Ectodermal cell (in vitro differentiated cells): ENCODE data around the gene OBP2A.

ENCODE experiments used
- H3K27ac ChIP-seq: 2 replicates; pipeline ENCODE4 v1.7.0; 2013; ENCODE audit warnings: mild to moderate bottlenecking, low read depth, low read length; ENCODE audit not compliant: insufficient read depth, poor library complexity, severe bottlenecking
- H3K27me3 ChIP-seq: 2 replicates; pipeline ENCODE4 v1.7.0; 2013; ENCODE audit warnings: mild to moderate bottlenecking, low read length; ENCODE audit not compliant: insufficient read depth, control insufficient read depth, poor library complexity, severe bottlenecking
- H3K36me3 ChIP-seq: one replicate; pipeline ENCODE4 v1.7.0; 2013; ENCODE audit warnings: low read length; ENCODE audit not compliant: control insufficient read depth, insufficient read depth
- H3K4me1 ChIP-seq: one replicate; pipeline ENCODE4 v1.7.0; 2013; ENCODE audit warnings: low read length; ENCODE audit not compliant: control insufficient read depth, insufficient read depth
- H3K4me3 ChIP-seq: 2 replicates; pipeline ENCODE4 v1.7.0; 2013; ENCODE audit warnings: low read depth, low read length, control low read depth; ENCODE audit not compliant: insufficient read depth
- H3K9me3 ChIP-seq: 2 replicates; pipeline ENCODE4 v1.7.0; 2013; ENCODE audit warnings: mild to moderate bottlenecking, low read length, moderate library complexity; ENCODE audit not compliant: control insufficient read depth
- WGBS, 2 experiments: methylation state at CpG; one replicate each; pipeline ENCODE4 v1.1.7; 2013; ENCODE audit warnings: missing lambda C conversion rate in 2 of 2; 5-methylcytosine and 5-hydroxymethylcytosine counted together

The OBP2A gene

GRCh38 chr9:135554718-135555117 lies 8.8 kb downstream of the OBP2A start:
- H3K27ac ChIP-seq = no peak overlapping the region
- no peaks in the 10 kb centered on the region for H3K36me3 ChIP-seq
- WGBS, 2 experiments = 93 to 94% methylated on average over 4 of the region's 4 CpGs
- H3K4me3 ChIP-seq = no peak overlapping the region
- H3K9me3 ChIP-seq = no peaks in the 10 kb centered on the region
- no peaks in the 10 kb centered on the region for H3K27me3 ChIP-seq
- H3K4me1 ChIP-seq = no peaks in the 10 kb centered on the region

DNA sequence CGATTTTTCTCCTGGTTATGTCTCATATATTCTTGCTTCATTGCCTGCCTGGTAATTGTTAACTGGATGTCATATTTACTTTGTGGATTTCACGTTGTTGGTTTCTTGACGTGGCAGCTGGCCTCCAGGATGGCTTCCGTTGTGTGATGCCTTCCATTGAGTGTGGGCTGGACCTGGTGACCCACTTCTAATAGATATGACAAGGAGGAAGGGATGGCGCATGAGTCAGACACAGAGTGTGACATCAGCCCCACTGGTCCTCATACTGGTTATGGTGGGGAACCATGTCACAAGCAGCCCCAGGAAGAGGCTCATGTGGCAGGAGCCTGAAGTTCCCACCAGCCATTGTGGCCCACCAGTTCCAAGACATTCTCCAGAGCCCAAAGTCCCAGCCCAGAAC lies 9.3 kb downstream of the OBP2A start:
- no peaks in the 10 kb centered on the region for H3K9me3 ChIP-seq
- WGBS, 2 experiments = 95% methylated on average over 5 of the region's 5 CpGs
- no peaks in the 10 kb centered on the region for H3K36me3 ChIP-seq
- no peaks in the 10 kb centered on the region for H3K4me1 ChIP-seq
- H3K27me3 ChIP-seq = no peaks in the 10 kb centered on the region
- H3K4me3 ChIP-seq = no peak overlapping the region
- H3K27ac ChIP-seq = no peak overlapping the region

DNA sequence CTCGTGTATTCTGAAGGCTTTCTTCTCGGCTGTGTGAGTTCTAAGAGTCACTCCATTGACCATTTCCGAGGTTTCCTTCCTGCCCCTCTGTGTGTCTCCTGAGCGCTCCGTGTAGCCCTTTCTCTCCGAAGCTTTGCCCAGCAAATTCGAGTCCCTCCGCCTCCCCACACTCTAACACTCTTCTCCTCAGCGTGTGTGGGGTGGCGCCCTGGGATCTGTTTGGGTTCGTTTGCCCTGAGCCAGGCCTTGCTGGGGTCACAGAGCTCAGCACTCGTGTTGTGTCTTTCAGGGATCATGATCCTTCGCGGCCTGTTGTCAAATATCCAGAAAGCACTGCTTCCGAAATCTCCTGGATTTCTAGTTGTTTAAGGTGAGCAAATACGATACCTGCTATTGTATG lies 10.0 kb downstream of the OBP2A start:
- H3K36me3 ChIP-seq = no peaks in the 10 kb centered on the region
- no peaks in the 10 kb centered on the region for H3K27me3 ChIP-seq
- no peaks in the 10 kb centered on the region for H3K9me3 ChIP-seq
- no peak overlapping the region for H3K27ac ChIP-seq
- no peaks in the 10 kb centered on the region for H3K4me1 ChIP-seq
- H3K4me3 ChIP-seq = no peak overlapping the region
- 84 to 85% methylated on average over 16 of the region's 16 CpGs for whole genome bisulfite sequencing, 2 experiments

DNA sequence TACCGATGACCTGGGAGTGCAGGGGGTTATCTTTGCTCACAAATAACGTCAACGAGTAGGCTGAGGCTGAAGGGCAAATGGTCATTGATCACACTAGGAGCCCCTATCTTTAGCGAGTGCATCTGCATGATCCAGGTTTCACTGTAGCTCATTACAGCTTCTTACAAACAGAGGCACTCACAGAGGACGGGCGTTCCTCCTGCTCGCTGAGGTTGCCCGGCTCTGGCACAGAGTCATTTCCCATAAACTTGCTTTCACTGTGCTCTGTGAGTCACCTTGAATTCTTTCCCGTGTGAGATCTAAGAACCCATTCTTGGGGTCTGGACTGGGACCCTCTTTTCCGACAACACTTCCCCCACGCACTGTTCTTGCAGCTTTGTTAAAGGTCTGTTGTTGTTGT lies 13.7 kb downstream of the OBP2A start:
- H3K27me3 ChIP-seq = no peaks in the 10 kb centered on the region
- no peaks in the 10 kb centered on the region for H3K4me1 ChIP-seq
- WGBS, 2 experiments = 89 to 90% methylated on average over 11 of the region's 11 CpGs
- H3K36me3 ChIP-seq = no peaks in the 10 kb centered on the region
- no peaks in the 10 kb centered on the region for H3K9me3 ChIP-seq
- no peak overlapping the region for H3K4me3 ChIP-seq
- no peak overlapping the region for H3K27ac ChIP-seq

DNA sequence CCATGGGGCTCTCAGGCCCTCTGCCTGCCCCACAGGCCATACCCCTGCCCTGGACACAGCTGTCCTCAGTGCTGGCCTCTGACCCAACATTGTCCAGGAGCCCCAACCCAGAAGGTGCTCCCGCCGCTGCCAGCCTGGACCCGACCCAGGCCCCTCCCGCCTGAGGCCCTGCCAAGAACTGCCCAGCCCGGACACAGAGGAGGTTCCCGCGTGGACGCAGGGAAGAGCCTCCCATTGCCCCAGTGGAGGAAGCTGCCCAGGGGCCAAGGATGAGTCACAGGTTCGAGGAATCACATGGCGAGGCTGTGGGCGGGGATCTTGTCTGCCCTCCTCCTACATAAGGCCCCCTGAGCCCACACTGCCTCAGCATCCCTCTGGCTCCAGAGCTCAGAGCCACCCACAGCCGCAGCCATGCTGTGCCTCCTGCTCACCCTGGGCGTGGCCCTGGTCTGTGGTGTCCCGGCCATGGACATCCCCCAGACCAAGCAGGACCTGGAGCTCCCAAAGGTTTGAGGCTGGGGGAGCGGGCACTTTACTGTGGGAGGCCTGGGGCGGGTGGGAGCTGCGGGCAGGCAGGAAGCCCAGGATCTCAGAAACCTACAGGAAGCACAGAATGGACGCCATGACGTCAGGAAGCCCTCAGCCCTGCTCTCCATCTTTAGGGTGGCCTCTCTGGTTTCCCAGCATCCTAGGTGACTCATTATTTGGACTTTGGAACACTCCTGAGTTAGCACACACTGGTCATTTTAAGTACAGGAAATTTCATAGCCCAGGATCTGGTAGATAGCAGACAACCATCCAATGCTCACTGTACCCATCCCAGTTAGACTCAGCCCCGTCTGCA lies 15.7 kb downstream of the OBP2A start, which contains the start of gene PAEP:
TSS of gene PAEP (plus strand) at position 366 of the 844 bp plus-strand sequence.
- Histone ChIP-seq H3K27ac (no peak within 1 kb of the TSS), H3K9me3 (no peaks in the 10 kb centered on the region)
- WGBS, 2 experiments = 92% methylated on average over 20 of the region's 20 CpGs

GRCh38 chr9:135562235-135562745 lies 16.4 kb downstream of the OBP2A start:
- no peaks in the 10 kb centered on the region for H3K36me3 ChIP-seq
- H3K27me3 ChIP-seq = no peaks in the 10 kb centered on the region
- H3K4me3 ChIP-seq = no peak overlapping the region
- no peak overlapping the region for H3K27ac ChIP-seq
- WGBS, 2 experiments = 94 to 95% methylated on average over 17 of the region's 17 CpGs
- H3K9me3 ChIP-seq = no peaks in the 10 kb centered on the region
- no peaks in the 10 kb centered on the region for H3K4me1 ChIP-seq

More for the DNA sequence above, 15.7 kb downstream of the OBP2A start, which contains the start of gene PAEP:
- H3K4me3 ChIP-seq = no peak within 1 kb of the TSS
- H3K4me1 ChIP-seq = no peaks in the 10 kb centered on the region
- H3K36me3 ChIP-seq = no peaks in the 10 kb centered on the region
- H3K27me3 ChIP-seq = no peaks in the 10 kb centered on the region

DNA sequence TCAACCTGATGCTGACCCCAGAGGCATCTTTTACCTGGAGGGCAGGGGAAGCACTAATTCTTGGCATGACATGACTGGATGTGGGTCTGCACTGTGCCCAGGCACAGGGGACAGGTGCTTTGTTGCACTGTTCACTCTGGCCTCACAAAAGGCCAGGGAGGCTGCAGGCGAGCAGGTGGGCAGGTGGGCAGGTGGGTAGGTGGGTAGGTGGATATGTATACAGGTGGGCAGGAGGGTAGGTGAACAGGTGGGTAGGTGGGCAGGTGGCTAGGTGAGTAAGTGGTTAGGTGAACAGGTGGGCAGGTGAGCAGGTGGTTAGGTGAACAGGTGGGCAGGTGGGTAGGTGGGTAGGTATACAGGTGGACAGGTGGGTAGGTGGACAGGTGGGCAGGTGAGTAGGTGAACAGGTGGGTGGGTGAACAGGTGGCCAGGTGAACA lies 17.1 kb downstream of the OBP2A start:
- H3K4me3 ChIP-seq = no peak overlapping the region
- 91 to 100% methylated on average over 1 of the region's 1 CpG for WGBS, 2 experiments
- H3K27me3 ChIP-seq = no peaks in the 10 kb centered on the region
- H3K4me1 ChIP-seq = no peaks in the 10 kb centered on the region
- no peak overlapping the region for H3K27ac ChIP-seq
- H3K36me3 ChIP-seq = no peaks in the 10 kb centered on the region
- no peaks in the 10 kb centered on the region for H3K9me3 ChIP-seq

- Histone ChIP-seq H3K4me3 (no peak overlapping the region), H3K27me3 (no peaks in the 10 kb centered on the region), H3K9me3 (no peaks in the 10 kb centered on the region), H3K4me1 (no peaks in the 10 kb centered on the region), H3K27ac (no peak overlapping the region), H3K36me3 (no peaks in the 10 kb centered on the region)
- WGBS, 2 experiments = 92 to 93% methylated on average over 12 of the region's 12 CpGs
These were observed 17.9 kb downstream of the OBP2A start for GRCh38 chr9:135563858-135564257.

GRCh38 chr9:135565141-135565628 lies 19.3 kb downstream of the OBP2A start:
- H3K9me3 ChIP-seq = no peaks in the 10 kb centered on the region
- no peaks in the 10 kb centered on the region for H3K4me1 ChIP-seq
- H3K27me3 ChIP-seq = no peaks in the 10 kb centered on the region
- H3K4me3 ChIP-seq = no peak overlapping the region
- H3K36me3 ChIP-seq = no peaks in the 10 kb centered on the region
- WGBS, 2 experiments = 89 to 90% methylated on average over 9 of the region's 9 CpGs
- H3K27ac ChIP-seq = no peak overlapping the region

GRCh38 chr9:135565636-135566035 lies 19.7 kb downstream of the OBP2A start:
- no peaks in the 10 kb centered on the region for H3K4me1 ChIP-seq
- H3K36me3 ChIP-seq = no peaks in the 10 kb centered on the region
- H3K27ac ChIP-seq = no peak overlapping the region
- WGBS, 2 experiments = 85 to 89% methylated on average over 8 of the region's 8 CpGs
- H3K27me3 ChIP-seq = no peaks in the 10 kb centered on the region
- H3K4me3 ChIP-seq = no peak overlapping the region
- no peaks in the 10 kb centered on the region for H3K9me3 ChIP-seq
